ENCODE data around the gene UBTD2. TPM values are rescaled to one million over a fixed set of nuclear protein-coding genes. Genes with fewer than 3 reads are reported as not detected.

The UBTD2 gene
- total RNA-seq, 2 donors from 2014 or later = 16.1 to 17.8 TPM

DNA sequence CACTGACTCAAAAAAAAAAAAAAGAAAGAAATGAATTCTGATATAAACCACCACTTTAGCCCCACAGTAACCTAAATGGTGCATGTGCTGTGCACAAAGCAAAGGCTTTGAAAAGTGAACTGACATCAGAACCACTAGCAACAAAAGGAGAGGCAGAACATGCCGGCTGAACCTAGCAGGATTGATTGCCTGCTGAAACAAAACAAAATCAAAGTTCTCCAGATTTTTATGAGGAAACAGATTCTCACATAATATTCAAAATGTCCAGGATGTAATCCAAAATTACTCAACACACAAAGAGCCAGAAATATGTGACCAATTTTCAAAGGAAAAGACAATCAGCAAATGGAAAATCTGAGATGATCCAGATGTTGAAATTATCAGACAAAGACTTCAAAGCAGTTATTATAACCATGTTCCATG, 37.9 kb downstream of the UBTD2 start:
- Histone ChIP-seq H3K9me3 (no peaks in the 10 kb centered on the region), H3K4me1 (ENCODE audit: control insufficient read depth in 1 of 2, low read depth in 2 of 2) (no peaks in the 10 kb centered on the region), H3K4me3 (no peak overlapping the region), H3K36me3 (no peaks in the 10 kb centered on the region), H3K27me3 (replicated peaks; ENCODE audit: insufficient read depth) (no peaks in the 10 kb centered on the region), H3K27ac (no peak overlapping the region)
- TF ChIP-seq, protein P1, sequence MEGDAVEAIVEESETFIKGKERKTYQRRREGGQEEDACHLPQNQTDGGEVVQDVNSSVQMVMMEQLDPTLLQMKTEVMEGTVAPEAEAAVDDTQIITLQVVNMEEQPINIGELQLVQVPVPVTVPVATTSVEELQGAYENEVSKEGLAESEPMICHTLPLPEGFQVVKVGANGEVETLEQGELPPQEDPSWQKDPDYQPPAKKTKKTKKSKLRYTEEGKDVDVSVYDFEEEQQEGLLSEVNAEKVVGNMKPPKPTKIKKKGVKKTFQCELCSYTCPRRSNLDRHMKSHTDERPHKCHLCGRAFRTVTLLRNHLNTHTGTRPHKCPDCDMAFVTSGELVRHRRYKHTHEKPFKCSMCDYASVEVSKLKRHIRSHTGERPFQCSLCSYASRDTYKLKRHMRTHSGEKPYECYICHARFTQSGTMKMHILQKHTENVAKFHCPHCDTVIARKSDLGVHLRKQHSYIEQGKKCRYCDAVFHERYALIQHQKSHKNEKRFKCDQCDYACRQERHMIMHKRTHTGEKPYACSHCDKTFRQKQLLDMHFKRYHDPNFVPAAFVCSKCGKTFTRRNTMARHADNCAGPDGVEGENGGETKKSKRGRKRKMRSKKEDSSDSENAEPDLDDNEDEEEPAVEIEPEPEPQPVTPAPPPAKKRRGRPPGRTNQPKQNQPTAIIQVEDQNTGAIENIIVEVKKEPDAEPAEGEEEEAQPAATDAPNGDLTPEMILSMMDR (IDR thresholded peaks at IDR 0.05) = no peak
- DNase-seq (ENCODE audit: low spot score) (no peak), ATAC-seq (ENCODE audit: insufficient number of reproducible peaks, low FRiP score, low read depth) (no peak)

DNA sequence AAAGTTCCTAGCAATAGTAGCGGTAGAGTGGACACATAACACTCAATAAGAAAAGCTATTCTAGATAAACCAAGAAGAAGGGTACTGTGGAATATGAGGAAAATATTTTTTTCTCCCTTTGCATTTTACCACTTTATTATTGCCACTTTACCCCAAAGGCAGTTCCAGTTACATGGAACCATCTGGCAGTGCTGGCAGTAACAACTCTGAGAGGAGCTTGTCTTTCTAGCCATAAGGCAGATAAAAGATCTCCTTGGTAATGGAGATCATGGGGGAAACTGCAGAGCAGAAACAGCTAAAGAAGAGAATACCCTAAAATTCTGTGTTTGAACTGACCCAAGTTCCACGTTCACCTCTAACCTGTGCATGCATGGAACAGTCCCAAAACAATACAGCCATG, 38.5 kb downstream of the UBTD2 start:
- no peaks in the 10 kb centered on the region for H3K4me1 ChIP-seq (ENCODE audit: control insufficient read depth in 1 of 2, low read depth in 2 of 2)
- no peaks in the 10 kb centered on the region for H3K9me3 ChIP-seq
- H3K4me3 ChIP-seq = no peak overlapping the region
- DNase-seq (ENCODE audit: low spot score) (no peak), ATAC-seq (ENCODE audit: insufficient number of reproducible peaks, low FRiP score, low read depth) (no peak)
- H3K27me3 ChIP-seq (replicated peaks; ENCODE audit: insufficient read depth) = no peaks in the 10 kb centered on the region
- no peak overlapping the region for H3K27ac ChIP-seq
- no peaks in the 10 kb centered on the region for H3K36me3 ChIP-seq
- TF ChIP-seq, protein P1 (IDR thresholded peaks at IDR 0.05) = no peak

DNA sequence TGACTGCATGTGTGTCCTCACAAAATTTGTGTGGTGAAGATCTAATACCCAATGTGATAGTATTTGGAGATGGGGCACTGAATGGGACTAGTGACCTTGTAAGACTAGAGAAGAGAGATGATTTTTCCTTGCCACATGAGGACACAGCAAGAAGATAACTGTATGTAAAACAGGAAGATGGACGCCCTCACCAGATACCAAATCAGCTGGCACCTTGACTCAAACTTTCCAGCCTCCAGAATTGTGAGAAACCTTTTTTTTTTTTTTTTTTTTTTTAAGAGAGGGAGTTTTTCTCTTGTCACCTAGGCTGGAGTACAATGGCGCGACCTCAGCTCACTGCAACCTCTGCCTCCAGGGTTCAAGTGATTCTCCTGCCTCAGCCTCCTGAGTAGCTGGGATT, 40.3 kb downstream of the UBTD2 start:
- Histone ChIP-seq H3K4me3 (no peak overlapping the region), H3K27ac (no peak overlapping the region), H3K27me3 (replicated peaks; ENCODE audit: insufficient read depth) (no peaks in the 10 kb centered on the region), H3K36me3 (no peaks in the 10 kb centered on the region), H3K9me3 (no peaks in the 10 kb centered on the region), H3K4me1 (ENCODE audit: control insufficient read depth in 1 of 2, low read depth in 2 of 2) (no peaks in the 10 kb centered on the region)
- DNase-seq (ENCODE audit: low spot score) (no peak), ATAC-seq (ENCODE audit: insufficient number of reproducible peaks, low FRiP score, low read depth) (no peak)
- TF ChIP-seq, protein P1 (IDR thresholded peaks at IDR 0.05) = no peak

DNA sequence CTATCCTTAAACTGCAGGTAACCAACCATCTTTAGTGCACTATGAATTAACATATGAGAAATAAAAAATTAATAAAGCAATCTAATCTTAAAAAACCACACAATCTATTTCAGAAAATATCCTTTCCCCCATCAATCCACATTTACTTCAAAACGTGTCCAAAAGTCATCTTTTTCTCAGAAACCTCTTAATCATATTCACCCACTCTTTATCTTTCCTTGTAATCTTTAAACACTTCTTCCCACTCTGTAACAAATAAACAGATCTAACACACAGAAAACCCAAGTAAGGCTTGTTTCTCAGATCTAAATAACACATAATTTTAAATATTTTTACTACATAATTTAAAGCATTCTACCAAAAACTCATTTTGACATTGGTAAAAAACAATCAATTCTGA, 45.2 kb downstream of the UBTD2 start:
- Histone ChIP-seq H3K36me3 (peaks cover 2% of the 10 kb centered on the region), H3K9me3 (no peaks in the 10 kb centered on the region), H3K4me3 (no peak overlapping the region), H3K27me3 (replicated peaks; ENCODE audit: insufficient read depth) (no peaks in the 10 kb centered on the region), H3K27ac (no peak overlapping the region), H3K4me1 (ENCODE audit: control insufficient read depth in 1 of 2, low read depth in 2 of 2) (peaks cover 0 to 8% of the 10 kb centered on the region in 2 donors)
- no peak for DNase-seq (ENCODE audit: low spot score)
- TF ChIP-seq, protein P1 (IDR thresholded peaks at IDR 0.05) = no peak
- no peak for ATAC-seq (ENCODE audit: insufficient number of reproducible peaks, low FRiP score, low read depth)

DNA sequence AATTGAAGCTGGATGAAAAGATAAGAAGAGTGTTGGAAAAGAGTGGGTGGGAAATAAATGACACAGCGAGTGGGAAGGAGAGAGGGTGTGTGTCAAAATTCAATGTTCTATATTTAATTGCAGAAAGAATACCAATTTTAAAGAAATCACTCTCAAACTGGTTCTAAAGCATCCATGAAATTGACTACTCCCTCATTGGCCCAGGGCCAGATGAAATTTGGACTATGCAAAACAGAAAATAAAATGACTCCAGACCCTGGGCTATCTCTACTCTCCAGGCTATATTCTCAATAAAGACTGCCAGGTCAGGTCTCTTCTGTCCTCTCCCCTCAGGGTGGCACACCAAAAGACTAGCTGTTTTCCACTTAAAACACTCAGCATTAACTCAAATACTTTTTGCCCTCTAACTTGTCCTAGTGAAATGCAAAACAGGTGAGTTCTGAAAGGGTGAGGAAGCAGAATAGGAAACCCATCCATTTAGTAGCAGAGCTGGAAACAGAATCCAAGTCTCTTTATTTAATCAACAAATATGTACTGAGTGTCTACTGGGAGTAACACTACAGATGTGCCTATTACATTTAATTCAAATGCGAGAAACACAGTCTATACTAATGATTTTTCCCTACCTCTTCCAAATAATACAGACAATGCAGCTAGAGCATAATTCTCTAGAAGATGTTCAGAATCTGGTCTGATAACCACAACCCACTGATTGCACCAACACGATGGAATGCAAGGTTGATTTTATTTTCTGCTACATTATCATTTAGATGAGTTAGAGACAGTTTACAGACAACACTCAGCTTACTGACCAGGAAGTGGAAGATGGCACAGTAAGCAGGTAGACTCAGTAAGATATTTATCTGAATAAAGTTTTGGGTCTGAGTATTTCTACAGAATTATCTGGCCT, 47.5 kb downstream of the UBTD2 start:
- no peak overlapping the region for H3K27ac ChIP-seq
- DNase-seq (ENCODE audit: low spot score) = no peak
- no peak overlapping the region for H3K4me3 ChIP-seq
- peaks cover 0 to 8% of the 10 kb centered on the region in 2 donors for H3K4me1 ChIP-seq (ENCODE audit: control insufficient read depth in 1 of 2, low read depth in 2 of 2)
- no peaks in the 10 kb centered on the region for H3K9me3 ChIP-seq
- H3K36me3 ChIP-seq = peaks cover 11% of the 10 kb centered on the region
- ATAC-seq (ENCODE audit: insufficient number of reproducible peaks, low FRiP score, low read depth) = no peak
- H3K27me3 ChIP-seq (replicated peaks; ENCODE audit: insufficient read depth) = no peaks in the 10 kb centered on the region
- TF ChIP-seq, protein P1 (IDR thresholded peaks at IDR 0.05) = no peak

Data from thoracic aorta (tissue), 2 donors.